ENCODE measurements around the gene SCNN1G.
"Not testable (repeated sequence)": the region's sequence is repeated elsewhere in the genome, so short reads cannot be mapped to it uniquely, and the experiment has no call there.

SCNN1G gene

GRCh38 chr16:23227529-23227928 is 45.0 kb downstream of the SCNN1G start:
- Mint-ChIP-seq H3K27ac (no peak overlapping the region), H3K27me3 (peaks cover 9% of the 10 kb centered on the region), H3K4me3 (no peak overlapping the region), H3K9me3 (no peaks in the 10 kb centered on the region), H3K4me1 (no peaks in the 10 kb centered on the region), H3K36me3 (no peaks in the 10 kb centered on the region)
- CTCF ChIA-PET, result interaction anchor here (0.6 kb wide), 2 partner anchors 104 to 185 kb away, joined by 3 to 4 read pairs; no protein-coding TSS in a partner anchor
- no peak for DNase-seq

GRCh38 chr16:23229714-23230113 is 47.2 kb downstream of the SCNN1G start:
- Mint-ChIP-seq H3K4me1 (no peaks in the 10 kb centered on the region), H3K27me3 (no peaks in the 10 kb centered on the region), H3K36me3 (no peaks in the 10 kb centered on the region), H3K9me3 (no peaks in the 10 kb centered on the region), H3K27ac (no peak overlapping the region), H3K4me3 (no peak overlapping the region)
- DNase-seq, result no peak
- CTCF ChIA-PET, result interaction anchor here (1.3 kb wide), 1 partner anchor 16 kb away, joined by 3 read pairs; no protein-coding TSS in a partner anchor

GRCh38 chr16:23232806-23233205 is 50.3 kb downstream of the SCNN1G start:
- Mint-ChIP-seq H3K4me3 (no peak overlapping the region), H3K27ac (no peak overlapping the region), H3K4me1 (no peaks in the 10 kb centered on the region), H3K9me3 (no peaks in the 10 kb centered on the region), H3K36me3 (no peaks in the 10 kb centered on the region), H3K27me3 (peaks cover 8% of the 10 kb centered on the region)
- DNase-seq, result no peak
- CTCF ChIA-PET, result no interaction called here

- CTCF ChIA-PET, result no interaction called here
- Mint-ChIP-seq H3K9me3 (no peaks in the 10 kb centered on the region), H3K4me1 (no peaks in the 10 kb centered on the region), H3K36me3 (no peaks in the 10 kb centered on the region), H3K4me3 (no peak overlapping the region), H3K27ac (no peak overlapping the region), H3K27me3 (peaks cover 10% of the 10 kb centered on the region)
- no peak for DNase-seq
Measured at GRCh38 chr16:23235176-23235575, 52.6 kb downstream of the SCNN1G start.

- H3K27ac Mint-ChIP-seq, result no peak overlapping the region
- no peaks in the 10 kb centered on the region for H3K36me3 Mint-ChIP-seq
- no peaks in the 10 kb centered on the region for H3K4me1 Mint-ChIP-seq
- peaks cover 10% of the 10 kb centered on the region for H3K27me3 Mint-ChIP-seq
- H3K9me3 Mint-ChIP-seq, result no peaks in the 10 kb centered on the region
- no peak overlapping the region for H3K4me3 Mint-ChIP-seq
- no peak for DNase-seq
- CTCF ChIA-PET, result no interaction called here
Measured at GRCh38 chr16:23236983-23237382, 54.4 kb downstream of the SCNN1G start.

- H3K36me3 Mint-ChIP-seq, result no peaks in the 10 kb centered on the region
- no peaks in the 10 kb centered on the region for H3K4me1 Mint-ChIP-seq
- peaks cover 10% of the 10 kb centered on the region for H3K27me3 Mint-ChIP-seq
- CTCF ChIA-PET, result no interaction called here
- no peaks in the 10 kb centered on the region for H3K9me3 Mint-ChIP-seq
- no peak overlapping the region for H3K27ac Mint-ChIP-seq
- no peak overlapping the region for H3K4me3 Mint-ChIP-seq
- DNase-seq, result no peak
Measured at GRCh38 chr16:23240994-23241393, 58.4 kb downstream of the SCNN1G start.

- no peaks in the 10 kb centered on the region for H3K9me3 Mint-ChIP-seq
- H3K36me3 Mint-ChIP-seq, result no peaks in the 10 kb centered on the region
- no peak overlapping the region for H3K27ac Mint-ChIP-seq
- no peak overlapping the region for H3K4me3 Mint-ChIP-seq
- CTCF ChIA-PET, result no interaction called here
- no peak for DNase-seq
- no peaks in the 10 kb centered on the region for H3K27me3 Mint-ChIP-seq
- no peaks in the 10 kb centered on the region for H3K4me1 Mint-ChIP-seq
Measured at GRCh38 chr16:23244122-23244521, 61.6 kb downstream of the SCNN1G start.

GRCh38 chr16:23245268-23245667 is 62.7 kb downstream of the SCNN1G start:
- CTCF ChIA-PET, result interaction anchor here (1.1 kb wide), 1 partner anchor 15 kb away, joined by 3 read pairs; no protein-coding TSS in a partner anchor
- DNase-seq, result no peak
- Mint-ChIP-seq H3K27ac (no peak overlapping the region), H3K9me3 (no peaks in the 10 kb centered on the region), H3K4me3 (no peak overlapping the region), H3K4me1 (no peaks in the 10 kb centered on the region), H3K36me3 (no peaks in the 10 kb centered on the region), H3K27me3 (no peaks in the 10 kb centered on the region)

- H3K4me1 Mint-ChIP-seq, result no peaks in the 10 kb centered on the region
- no peak overlapping the region for H3K4me3 Mint-ChIP-seq
- DNase-seq, result no peak
- H3K27me3 Mint-ChIP-seq, result no peaks in the 10 kb centered on the region
- H3K36me3 Mint-ChIP-seq, result no peaks in the 10 kb centered on the region
- CTCF ChIA-PET, result no interaction called here
- H3K9me3 Mint-ChIP-seq, result no peaks in the 10 kb centered on the region
- H3K27ac Mint-ChIP-seq, result no peak overlapping the region
Measured at GRCh38 chr16:23248261-23249194, 66.0 kb downstream of the SCNN1G start.

GRCh38 chr16:23249830-23250229 is 67.3 kb downstream of the SCNN1G start:
- H3K27ac Mint-ChIP-seq, result no peak overlapping the region
- CTCF ChIA-PET, result interaction anchor here (0.6 kb wide), 1 partner anchor 69 kb away, joined by 3 read pairs; no protein-coding TSS in a partner anchor
- H3K27me3 Mint-ChIP-seq, result no peaks in the 10 kb centered on the region
- H3K4me3 Mint-ChIP-seq, result no peak overlapping the region
- H3K36me3 Mint-ChIP-seq, result no peaks in the 10 kb centered on the region
- H3K9me3 Mint-ChIP-seq, result no peaks in the 10 kb centered on the region
- no peak for DNase-seq
- H3K4me1 Mint-ChIP-seq, result no peaks in the 10 kb centered on the region

GRCh38 chr16:23252310-23252709 is 69.8 kb downstream of the SCNN1G start:
- CTCF ChIA-PET, result interaction anchor here (0.6 kb wide), 1 partner anchor 79 kb away, joined by 3 read pairs; no protein-coding TSS in a partner anchor
- Mint-ChIP-seq H3K27me3 (no peaks in the 10 kb centered on the region), H3K4me3 (no peak overlapping the region), H3K27ac (no peak overlapping the region), H3K4me1 (no peaks in the 10 kb centered on the region), H3K9me3 (no peaks in the 10 kb centered on the region), H3K36me3 (no peaks in the 10 kb centered on the region)
- peak; percentile 21 for DNase-seq

GRCh38 chr16:23253650-23254049 is 71.1 kb downstream of the SCNN1G start:
- CTCF ChIA-PET, H3K4me3 Mint-ChIP-seq: not testable (repeated sequence)

GRCh38 chr16:23254338-23254737 is 71.8 kb downstream of the SCNN1G start:
- Mint-ChIP-seq H3K27ac (no peak overlapping the region), H3K4me1 (no peaks in the 10 kb centered on the region), H3K36me3 (no peaks in the 10 kb centered on the region), H3K27me3 (peaks cover 8% of the 10 kb centered on the region), H3K4me3 (no peak overlapping the region), H3K9me3 (no peaks in the 10 kb centered on the region)
- CTCF ChIA-PET, result no interaction called here
- no peak for DNase-seq

More at GRCh38 chr16:23253650-23254049, 71.1 kb downstream of the SCNN1G start:
- H3K27me3 Mint-ChIP-seq, H3K4me1 Mint-ChIP-seq, H3K9me3 Mint-ChIP-seq, DNase-seq, H3K27ac Mint-ChIP-seq, H3K36me3 Mint-ChIP-seq: not testable (repeated sequence)

GRCh38 chr16:23255000-23255399 is 72.5 kb downstream of the SCNN1G start:
- no peak for DNase-seq
- CTCF ChIA-PET, result no interaction called here
- no peaks in the 10 kb centered on the region for H3K36me3 Mint-ChIP-seq
- no peaks in the 10 kb centered on the region for H3K4me1 Mint-ChIP-seq
- no peak overlapping the region for H3K4me3 Mint-ChIP-seq
- H3K9me3 Mint-ChIP-seq, result no peaks in the 10 kb centered on the region
- H3K27ac Mint-ChIP-seq, result no peak overlapping the region
- peaks cover 13% of the 10 kb centered on the region for H3K27me3 Mint-ChIP-seq

GRCh38 chr16:23256440-23256839 is 73.9 kb downstream of the SCNN1G start:
- Mint-ChIP-seq H3K4me1 (no peaks in the 10 kb centered on the region), H3K27ac (no peak overlapping the region), H3K9me3 (no peaks in the 10 kb centered on the region), H3K4me3 (no peak overlapping the region), H3K36me3 (no peaks in the 10 kb centered on the region), H3K27me3 (peaks cover 14% of the 10 kb centered on the region)
- no peak for DNase-seq
- CTCF ChIA-PET, result no interaction called here

All from activated naive CD4-positive, alpha-beta T cell treated with anti-CD3 and anti-CD28 coated beads, Interleukin-2, amount 10 ng/mL, durations not matched to agents 7 days and 5 days (primary cell).